RPMI8226 (cell line): Measurements from ENCODE around the gene CELF4.
A peak's percentile ranks its signal among the peaks of the same experiment; 100 is the strongest.

Source experiments
- DNase-seq: peaks from one replicate; pipeline ENCODE4 v3.0.0-alpha.2; 2015

CELF4 gene

DNA sequence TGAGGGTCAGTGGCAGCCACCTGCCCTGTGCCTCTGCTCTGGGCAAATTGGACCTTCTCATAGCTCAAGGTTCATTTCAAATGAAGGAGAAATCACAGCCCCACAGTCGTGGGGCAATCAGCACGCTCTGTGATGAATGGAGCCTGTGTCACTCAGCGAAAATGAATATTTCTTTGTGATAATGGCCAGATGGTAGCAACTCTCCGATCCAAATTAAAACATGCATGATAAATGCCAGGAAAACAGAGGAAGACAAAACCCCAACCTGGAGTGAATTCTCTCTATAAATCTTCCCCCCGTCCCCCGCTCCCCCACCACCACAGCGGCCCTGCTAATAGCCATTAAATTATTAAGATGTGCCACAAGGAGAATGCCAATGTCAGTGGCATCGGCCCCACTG is 258.4 kb downstream of the CELF4 start:
- DNase-seq: no peak

DNA sequence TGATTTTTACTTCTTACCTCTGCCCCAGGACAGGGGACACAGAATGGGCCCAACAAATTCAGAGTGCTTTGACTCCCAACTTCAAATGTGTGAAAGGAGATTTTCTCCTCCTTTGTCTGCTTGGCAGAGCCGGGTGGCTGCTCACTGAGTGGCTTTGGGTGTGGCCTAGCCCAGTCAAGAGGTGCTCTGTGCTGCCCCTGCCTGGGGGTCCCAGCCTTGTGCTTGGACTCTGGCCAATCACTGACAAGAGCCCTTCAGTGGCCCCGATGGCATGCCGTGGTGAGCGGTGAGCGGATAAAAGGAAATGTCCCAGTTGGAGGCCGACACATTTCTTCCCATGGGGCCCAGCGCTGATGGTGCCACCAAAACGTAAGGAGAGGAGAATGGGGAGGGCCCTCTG is 259.2 kb downstream of the CELF4 start:
- no peak for DNase-seq

DNA sequence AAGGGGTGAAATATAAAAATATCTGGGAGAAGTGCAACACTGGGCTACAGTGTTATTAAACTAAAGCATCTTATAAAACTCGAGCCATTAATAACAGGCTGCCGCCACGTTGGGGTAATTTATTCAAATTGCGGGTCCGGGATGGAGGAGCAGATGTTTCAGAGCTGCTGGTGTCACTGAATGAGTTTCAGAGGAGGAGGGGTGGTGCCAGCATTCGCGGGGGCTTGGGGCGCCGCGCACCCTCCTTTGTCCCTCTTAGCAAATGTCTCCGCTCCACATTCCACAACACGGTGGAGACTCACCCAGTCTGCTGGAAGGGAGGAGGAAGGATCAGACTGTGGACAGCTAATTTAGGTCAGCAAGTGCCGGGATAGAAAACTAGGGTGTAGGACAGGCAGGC is 260.5 kb downstream of the CELF4 start:
- DNase-seq: no peak

GRCh38 chr18:37304012-37304680 is 261.5 kb downstream of the CELF4 start:
- no peak for DNase-seq

DNA sequence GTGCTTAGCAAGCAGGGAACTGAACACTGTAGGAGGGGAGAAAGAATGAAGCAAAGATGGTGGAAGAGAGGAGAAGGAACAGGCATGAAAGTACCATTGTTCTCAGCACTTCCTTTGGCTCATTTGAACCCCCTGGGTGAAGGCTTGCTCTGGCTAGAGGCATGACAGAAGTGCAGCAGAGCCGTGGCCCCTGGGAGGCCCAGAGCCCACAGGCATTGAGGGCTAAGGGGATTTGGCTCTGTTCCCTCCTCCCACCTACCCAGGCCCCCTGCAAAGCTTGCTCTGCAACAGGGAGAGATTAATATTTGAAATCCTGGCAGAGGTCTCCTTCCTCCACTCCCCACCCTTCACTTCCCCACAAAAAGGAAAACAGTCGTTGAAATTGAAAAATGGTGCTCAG is 262.6 kb downstream of the CELF4 start:
- DNase-seq: no peak

GRCh38 chr18:37302519-37302918 is 263.1 kb downstream of the CELF4 start:
- DNase-seq: no peak

- peak; percentile 73 for DNase-seq
Observed at GRCh38 chr18:37299471-37300304, 265.9 kb downstream of the CELF4 start.

DNA sequence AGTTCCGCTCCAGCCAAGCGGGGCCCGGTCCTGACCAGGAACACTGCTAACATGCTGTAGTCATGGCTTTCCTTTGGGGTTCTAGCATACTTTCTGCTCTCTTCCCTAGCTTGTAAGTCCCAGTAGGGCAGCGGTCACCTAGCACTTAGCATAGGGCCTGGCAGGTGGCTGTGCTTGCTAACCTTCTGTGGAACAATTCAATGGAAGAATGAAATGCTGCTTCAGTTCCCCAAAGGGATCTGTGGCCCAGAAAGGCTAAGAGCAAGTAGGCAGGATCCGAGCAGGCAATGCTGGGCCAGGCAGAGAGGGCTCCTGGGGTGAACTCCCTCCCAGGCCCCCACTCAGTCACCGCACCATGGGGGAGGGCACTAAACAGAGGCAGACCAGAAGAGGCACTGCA is 266.8 kb downstream of the CELF4 start:
- DNase-seq: no peak

DNA sequence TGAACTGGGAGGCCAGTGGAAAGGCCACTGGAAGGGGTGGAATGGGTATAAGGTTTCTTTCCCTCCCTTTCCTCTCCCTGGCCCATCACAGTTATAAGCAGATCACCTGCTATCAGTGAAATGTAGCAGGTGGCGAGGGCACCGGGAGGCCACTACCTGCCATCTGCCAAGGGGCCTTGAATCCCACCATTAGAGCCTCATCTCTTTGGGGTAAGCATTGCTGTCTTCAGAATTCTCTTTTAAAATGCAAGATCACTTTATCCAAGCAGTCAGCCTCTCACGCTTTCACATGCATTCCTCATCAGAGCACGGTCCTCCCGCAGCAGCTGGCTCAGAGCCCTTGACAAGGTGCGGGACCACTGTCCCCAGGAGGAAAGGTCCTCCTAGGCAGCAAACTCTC is 268.5 kb downstream of the CELF4 start:
- DNase-seq: no peak

DNA sequence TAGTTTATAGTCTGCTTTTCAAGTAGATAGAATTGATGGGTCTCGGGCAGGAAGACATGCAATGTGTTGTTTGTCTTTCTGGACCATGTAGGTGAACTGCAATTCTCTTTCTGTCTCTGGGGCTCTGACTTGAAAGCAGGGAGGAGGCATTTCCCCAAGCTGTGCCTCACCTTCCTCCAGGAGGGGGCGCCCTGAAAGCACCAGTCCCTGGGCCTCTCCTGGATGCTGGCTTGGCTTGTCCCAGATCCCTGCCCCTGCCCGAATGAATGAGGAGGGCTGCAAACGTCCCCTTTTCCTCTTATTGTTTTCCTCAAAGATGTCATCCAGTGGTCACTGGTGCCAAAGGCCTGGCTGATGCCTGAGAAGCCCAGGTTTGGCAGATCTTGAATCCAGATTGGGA is 270.6 kb downstream of the CELF4 start:
- peak; percentile 51 for DNase-seq

DNA sequence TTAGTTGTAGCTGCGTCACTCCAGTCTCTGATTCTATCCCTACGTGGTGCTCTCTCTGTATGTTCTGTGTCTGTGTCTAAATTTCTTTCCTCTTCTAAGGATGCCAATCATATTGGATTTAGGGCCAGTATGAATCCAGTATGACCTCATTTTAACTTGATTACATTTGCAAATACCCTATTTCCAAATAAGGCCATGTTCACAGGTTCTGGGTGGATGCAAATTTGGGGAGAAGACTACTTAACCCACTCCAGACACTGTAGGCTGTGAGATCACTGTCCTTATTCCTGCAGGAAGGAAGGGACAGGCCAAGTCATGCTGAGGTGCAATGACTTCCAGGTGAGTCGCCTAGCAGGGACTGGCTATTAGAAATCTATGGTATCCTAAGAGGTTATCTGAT is 272.2 kb downstream of the CELF4 start:
- no peak for DNase-seq

GRCh38 chr18:37289423-37289822 is 276.2 kb downstream of the CELF4 start:
- DNase-seq: no peak

GRCh38 chr18:37287601-37288000 is 278.0 kb downstream of the CELF4 start:
- DNase-seq: no peak

GRCh38 chr18:37286801-37287200 is 278.8 kb downstream of the CELF4 start:
- DNase-seq: no peak

DNA sequence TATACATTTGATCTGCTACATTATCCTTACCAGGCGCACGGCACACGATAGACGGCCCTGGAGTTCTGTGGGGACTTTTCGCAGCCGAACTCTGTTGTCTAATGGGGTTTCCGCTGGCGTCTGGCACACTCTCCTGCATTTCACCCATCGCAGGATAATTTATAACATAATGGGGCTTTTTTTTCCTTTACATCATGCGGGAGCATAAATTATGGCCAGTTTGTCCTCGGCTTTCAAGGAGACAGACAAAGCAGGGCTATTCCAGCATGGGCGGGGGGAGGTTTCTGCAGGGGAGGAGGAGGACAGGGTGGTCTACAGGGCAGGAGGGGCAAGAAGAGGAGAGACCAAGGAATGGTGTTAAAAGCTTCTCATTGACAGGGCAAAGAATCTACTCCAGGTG is 279.8 kb downstream of the CELF4 start:
- DNase-seq: no peak

DNA sequence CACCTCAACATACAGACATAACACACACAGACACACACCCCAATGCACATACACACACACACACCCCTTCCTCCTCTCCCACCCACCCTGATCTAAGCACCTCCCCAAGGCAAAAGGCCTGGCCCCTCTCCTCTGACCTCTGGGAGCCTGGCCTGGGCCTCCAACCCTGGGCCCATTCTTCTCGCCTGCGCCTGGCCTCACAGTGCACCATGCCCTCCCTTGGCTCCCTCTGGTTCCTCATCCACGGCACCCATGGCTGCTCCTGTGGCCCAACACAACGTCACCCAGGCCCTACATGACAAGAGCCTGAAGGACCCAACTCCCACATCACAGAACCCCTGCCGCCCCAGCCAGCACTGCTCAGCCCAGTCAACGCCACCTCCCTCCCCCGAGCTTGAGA is 281.3 kb downstream of the CELF4 start:
- no peak for DNase-seq

GRCh38 chr18:37282386-37283037 is 283.1 kb downstream of the CELF4 start:
- peak; percentile 38 for DNase-seq

DNA sequence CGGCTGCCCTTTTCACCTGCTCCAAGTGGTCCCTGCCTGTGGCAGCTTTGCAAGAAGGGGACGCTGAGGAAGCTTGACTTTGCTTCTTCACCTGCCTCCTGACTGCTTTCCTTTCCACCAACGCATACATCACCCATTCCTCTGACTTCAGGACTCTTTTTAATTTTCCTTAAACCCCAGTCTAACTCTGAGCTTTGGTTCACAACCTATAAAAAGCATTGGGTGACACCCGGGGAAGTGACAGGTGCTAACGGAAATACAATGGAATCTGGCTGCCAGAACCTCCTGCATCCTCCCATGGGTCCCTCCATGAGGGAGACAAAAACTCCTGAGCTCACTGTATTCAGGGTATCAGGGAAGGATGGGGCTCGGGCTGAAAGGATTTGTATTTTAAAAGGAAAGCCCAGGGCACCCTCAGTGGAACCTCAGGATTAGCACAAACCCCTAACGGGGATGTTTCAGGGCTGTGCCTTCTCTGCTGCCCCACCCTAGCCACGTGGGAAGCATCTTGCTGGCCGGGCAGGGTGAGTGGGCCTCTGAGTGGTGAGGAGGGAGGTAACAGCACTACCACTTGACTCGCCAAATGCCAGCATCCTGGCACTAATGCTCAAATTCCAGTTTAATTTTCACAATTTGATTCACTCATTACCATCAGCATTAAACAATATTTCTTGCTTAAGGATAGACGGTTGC is 284.8 kb downstream of the CELF4 start:
- DNase-seq: no peak

GRCh38 chr18:37277804-37278203 is 287.8 kb downstream of the CELF4 start:
- no peak for DNase-seq

DNA sequence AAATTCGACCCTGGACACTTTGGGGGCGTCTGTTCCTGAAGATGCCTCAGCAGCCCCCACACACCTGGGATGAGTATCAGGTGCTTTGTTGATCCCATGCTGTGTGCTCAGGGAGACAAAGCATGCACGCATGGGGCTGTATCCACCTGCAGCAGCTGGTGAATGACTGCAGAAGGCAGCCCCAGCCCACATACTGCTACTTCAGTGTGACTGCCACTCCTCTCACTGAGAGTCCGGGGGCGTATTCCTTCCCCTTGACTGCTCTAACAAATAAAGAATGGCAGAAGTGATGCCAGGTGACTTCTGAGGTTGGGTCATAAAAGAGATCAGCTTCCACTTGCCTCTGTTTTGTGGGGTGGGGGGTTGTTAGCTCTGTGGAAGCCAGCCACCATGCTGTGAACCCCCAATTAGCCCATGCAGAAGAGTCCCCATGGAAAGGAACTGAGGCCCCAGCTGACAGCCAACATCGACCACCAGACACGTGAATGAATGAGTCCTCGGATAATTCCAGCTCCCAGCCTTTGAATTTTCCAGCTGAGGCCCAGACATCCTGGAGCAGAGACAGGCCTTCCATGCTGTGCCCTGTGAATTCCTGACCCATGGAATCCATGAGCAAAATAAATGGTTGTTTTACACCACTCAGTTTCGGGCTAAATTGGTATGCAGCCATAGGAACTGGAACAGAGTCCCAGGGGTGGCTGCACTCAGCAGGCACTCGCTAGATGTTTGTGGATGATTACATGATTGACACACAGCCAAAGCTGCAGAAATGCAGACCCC is 289.3 kb downstream of the CELF4 start:
- DNase-seq: no peak

DNA sequence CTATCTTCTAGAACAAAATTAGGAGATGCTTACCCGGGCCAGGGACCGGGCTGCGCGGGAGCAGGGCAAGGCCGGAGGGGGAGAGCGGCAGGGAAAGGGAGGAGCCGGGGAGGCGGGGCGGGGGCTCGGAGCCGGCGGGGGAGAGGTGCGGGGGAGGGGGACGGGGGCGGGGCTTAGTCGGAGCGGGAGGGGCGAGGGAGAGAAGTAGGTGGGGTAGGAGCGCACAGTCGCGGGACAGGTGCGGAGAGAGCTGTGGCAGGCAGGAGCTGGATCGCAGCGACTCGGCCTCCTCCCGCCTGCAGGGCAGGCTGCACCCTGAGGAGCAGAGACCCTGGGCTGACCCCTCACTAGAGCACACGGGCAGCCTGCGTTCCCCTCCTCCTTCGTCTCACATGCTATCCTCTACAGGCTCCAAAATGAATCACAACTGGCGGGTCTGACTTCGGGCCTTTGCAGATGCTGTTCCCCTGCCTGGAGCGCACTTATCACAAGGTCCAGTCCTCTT is 290.3 kb downstream of the CELF4 start:
- DNase-seq: no peak
